GM23248 (cell line): Measurements from ENCODE around the gene DPP6. TPM values are rescaled to one million over a fixed set of nuclear protein-coding genes. Genes with fewer than 3 reads are reported as not detected.

Source experiments
- DNase-seq: peaks from one replicate; pipeline ENCODE4 v3.0.0-alpha.2; 2015
- H2AFZ ChIP-seq: fragments of 200-600 bp; sonication (generic); 2 replicates; pipeline ENCODE4 v1.6.1; 2016; ENCODE audit warnings: antibody characterized with exemption
- H3F3A ChIP-seq: fragments of 200-600 bp; sonication (generic); 2 replicates; pipeline ENCODE4 v1.6.1; 2016; ENCODE audit warnings: mild to moderate bottlenecking, antibody characterized with exemption, mixed run types; ENCODE audit not compliant: insufficient read depth
- H3K27ac ChIP-seq: fragments of 200-600 bp; sonication (generic); 2 replicates; pipeline ENCODE4 v1.5.1; 2016; ENCODE audit warnings: mild to moderate bottlenecking
- H3K27me3 ChIP-seq: fragments of 200-600 bp; sonication (generic); replicated peaks from 2 replicates; pipeline ENCODE4 v1.6.1; 2016; ENCODE audit warnings: mild to moderate bottlenecking; ENCODE audit not compliant: insufficient read depth
- H3K36me3 ChIP-seq: fragments of 200-600 bp; sonication (generic); 2 replicates; pipeline ENCODE4 v1.6.1; 2016; ENCODE audit warnings: low read depth, mild to moderate bottlenecking
- H3K4me1 ChIP-seq: fragments of 200-600 bp; sonication (generic); 2 replicates; pipeline ENCODE4 v1.6.1; 2016; ENCODE audit warnings: mild to moderate bottlenecking; ENCODE audit not compliant: insufficient read depth
- H3K4me2 ChIP-seq: fragments of 200-600 bp; sonication (generic); one replicate; pipeline ENCODE4 v1.6.1; 2016; ENCODE audit warnings: mild to moderate bottlenecking; ENCODE audit not compliant: unreplicated experiment
- H3K4me3 ChIP-seq: fragments of 200-600 bp; sonication (generic); 2 replicates; pipeline ENCODE4 v1.5.1; 2016; ENCODE audit warnings: mild to moderate bottlenecking
- H3K79me2 ChIP-seq: fragments of 200-600 bp; sonication (generic); 2 replicates; pipeline ENCODE4 v1.6.1; 2016; ENCODE audit warnings: mild to moderate bottlenecking; ENCODE audit not compliant: insufficient read depth
- H3K9ac ChIP-seq: fragments of 200-600 bp; sonication (generic); 2 replicates; pipeline ENCODE4 v1.6.1; 2016; ENCODE audit warnings: mild to moderate bottlenecking
- H3K9me2 ChIP-seq: fragments of 200-600 bp; sonication (generic); 2 replicates; pipeline ENCODE4 v1.6.1; 2016; ENCODE audit warnings: mixed run types, mild to moderate bottlenecking, moderate library complexity; ENCODE audit not compliant: insufficient read depth
- H3K9me3 ChIP-seq: fragments of 200-600 bp; sonication (generic); one replicate; pipeline ENCODE4 v1.6.1; 2017; ENCODE audit warnings: low read depth
- H4K20me1 ChIP-seq: fragments of 200-600 bp; sonication (generic); 2 replicates; pipeline ENCODE4 v1.6.0; 2016; ENCODE audit not compliant: insufficient read depth
- EZH2 ChIP-seq: fragments of 200-600 bp; sonication (generic); IDR thresholded peaks from 2 replicates; pipeline ENCODE4 v1.6.1; 2018; ENCODE audit warnings: antibody characterized with exemption, mild to moderate bottlenecking; ENCODE audit not compliant: insufficient read depth, poor library complexity, severe bottlenecking
- EZH2phosphoT487 ChIP-seq: fragments of 200-600 bp; sonication (generic); IDR thresholded peaks from 2 replicates; pipeline ENCODE4 v1.6.1; 2018; ENCODE audit warnings: antibody characterized with exemption, moderate library complexity, mild to moderate bottlenecking, low read depth; ENCODE audit not compliant: insufficient read depth
- WGBS, 2 experiments: methylation state at CpG; one replicate each; pipeline ENCODE4 v1.1.6; 2015 to 2017; ENCODE audit warnings: low lambda C conversion rate in 2 of 2, low coverage in 1 of 2; ENCODE audit errors: missing lambda C conversion rate in 2 of 2; 5-methylcytosine and 5-hydroxymethylcytosine counted together
- in situ Hi-C: fragments of 300-500 bp; cut with MboI; formaldehyde crosslinking; loops from 2 replicates; pipeline ENCODE4 v1.15.0; 2020
- polyA plus RNA-seq: library from polyadenylated mRNA; unstranded; fragments of >200 nt; fragmentation: Nextera tagmentation; extraction: Ambion mirVana; gene quantifications from 2 replicates; pipeline ENCODE4 v1.2.1, GENCODE V29; 2016
- total RNA-seq: library from RNA; depleted of rRNA; stranded (reverse); fragments of >200 nt; shearing (Covaris generic); gene quantifications from 2 replicates; pipeline ENCODE4 v1.2.3, GENCODE V29; 2014

DPP6 gene
- total and polyA plus RNA-seq, 2 experiments from 2014 or later = not detected

GRCh38 chr7:154375956-154376355, 323.8 kb downstream of the DPP6 start:
- Histone ChIP-seq H3K4me3 (no peak overlapping the region), H3K9me3 (no peaks in the 10 kb centered on the region), H3K9ac (no peak overlapping the region), H3K36me3 (no peaks in the 10 kb centered on the region), H4K20me1 (no peaks in the 10 kb centered on the region), H3K4me1 (no peaks in the 10 kb centered on the region), H3K27me3 (no peaks in the 10 kb centered on the region), H3K79me2 (no peaks in the 10 kb centered on the region), H3K4me2 (no peak overlapping the region), H3K27ac (no peak overlapping the region), H3F3A (no peaks in the 10 kb centered on the region), H2AFZ (no peak overlapping the region), H3K9me2 (no peaks in the 10 kb centered on the region)
- in situ Hi-C loops = no loop called here
- DNase-seq = no peak
- TF ChIP-seq EZH2 (no peak), EZH2phosphoT487 (no peak)
- 5% methylated on average over 5 of the region's 5 CpGs for WGBS, 2 experiments

GRCh38 chr7:154380771-154381170, 328.6 kb downstream of the DPP6 start:
- 11% methylated on average over 3 of the region's 3 CpGs for WGBS, 2 experiments
- Histone ChIP-seq H3K27me3 (no peaks in the 10 kb centered on the region), H3K9me3 (no peaks in the 10 kb centered on the region), H3K9ac (no peak overlapping the region), H3K79me2 (no peaks in the 10 kb centered on the region), H2AFZ (no peak overlapping the region), H4K20me1 (no peaks in the 10 kb centered on the region), H3F3A (no peaks in the 10 kb centered on the region), H3K36me3 (no peaks in the 10 kb centered on the region), H3K27ac (no peak overlapping the region), H3K4me2 (no peak overlapping the region), H3K4me1 (no peaks in the 10 kb centered on the region), H3K4me3 (no peak overlapping the region), H3K9me2 (no peaks in the 10 kb centered on the region)
- TF ChIP-seq EZH2 (no peak), EZH2phosphoT487 (no peak)
- in situ Hi-C loops = no loop called here
- DNase-seq = no peak

DNA sequence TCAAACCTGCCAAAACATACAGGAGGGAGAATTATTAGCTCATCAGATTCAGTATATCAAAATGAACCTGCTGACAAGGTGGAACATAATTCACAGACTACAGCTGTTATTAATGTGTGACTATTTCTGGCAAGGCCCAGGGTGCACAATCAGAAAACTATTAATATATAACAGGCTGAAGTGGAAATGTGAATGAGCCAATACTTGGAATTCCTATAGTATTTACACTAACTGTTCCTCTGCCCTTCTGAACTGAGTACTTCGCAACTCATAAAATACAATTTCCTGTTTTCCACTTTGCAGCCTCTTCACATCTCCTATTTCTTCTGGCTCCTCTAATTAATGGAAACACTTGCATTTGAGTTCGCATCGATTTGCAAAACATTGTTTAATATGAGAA, 330.8 kb downstream of the DPP6 start:
- no peaks in the 10 kb centered on the region for H3K36me3 ChIP-seq
- no peaks in the 10 kb centered on the region for H3K27me3 ChIP-seq
- H2AFZ ChIP-seq = no peak overlapping the region
- H3K9ac ChIP-seq = no peak overlapping the region
- no peaks in the 10 kb centered on the region for H3F3A ChIP-seq
- H3K4me1 ChIP-seq = no peaks in the 10 kb centered on the region
- no peak overlapping the region for H3K27ac ChIP-seq
- no peak overlapping the region for H3K4me3 ChIP-seq
- no peaks in the 10 kb centered on the region for H3K9me3 ChIP-seq
- in situ Hi-C loops = no loop called here
- no peaks in the 10 kb centered on the region for H3K79me2 ChIP-seq
- no peaks in the 10 kb centered on the region for H3K9me2 ChIP-seq
- DNase-seq = no peak
- TF ChIP-seq EZH2 (no peak), EZH2phosphoT487 (no peak)
- no peak overlapping the region for H3K4me2 ChIP-seq
- WGBS, 2 experiments = 3 to 9% methylated on average over 3 of the region's 3 CpGs
- H4K20me1 ChIP-seq = no peaks in the 10 kb centered on the region

DNA sequence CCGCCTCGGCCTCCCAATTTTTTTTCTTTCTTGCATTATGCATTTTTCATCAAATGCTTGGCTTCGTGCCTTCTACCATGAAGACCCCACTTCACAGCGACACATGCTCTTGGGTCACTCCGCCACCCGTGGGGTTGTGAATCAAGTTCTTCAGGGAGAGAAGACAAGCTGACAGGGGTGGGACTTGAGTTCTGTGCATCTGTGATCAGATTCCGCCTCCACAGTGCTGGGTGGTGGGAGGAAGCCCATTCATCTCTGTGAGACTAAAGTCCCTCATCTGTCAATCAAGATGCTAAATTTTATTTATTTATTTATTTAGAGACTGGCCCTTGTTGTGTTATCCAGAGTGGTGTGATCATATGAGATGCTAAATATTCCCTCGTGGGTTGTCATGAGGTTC, 333.0 kb downstream of the DPP6 start:
- Histone ChIP-seq H3K27ac (no peak overlapping the region), H3K4me2 (no peak overlapping the region), H3F3A (no peaks in the 10 kb centered on the region), H3K4me3 (no peak overlapping the region), H3K36me3 (no peaks in the 10 kb centered on the region), H3K4me1 (no peaks in the 10 kb centered on the region), H4K20me1 (no peaks in the 10 kb centered on the region), H3K27me3 (no peaks in the 10 kb centered on the region), H3K9me3 (no peaks in the 10 kb centered on the region), H3K9ac (no peak overlapping the region), H3K9me2 (no peaks in the 10 kb centered on the region), H2AFZ (no peak overlapping the region), H3K79me2 (no peaks in the 10 kb centered on the region)
- WGBS, 2 experiments = 28 to 40% methylated on average over 8 of the region's 8 CpGs
- no peak for TF ChIP-seq EZH2phosphoT487
- no peak for TF ChIP-seq EZH2
- no peak for DNase-seq
- in situ Hi-C loops = no loop called here

DNA sequence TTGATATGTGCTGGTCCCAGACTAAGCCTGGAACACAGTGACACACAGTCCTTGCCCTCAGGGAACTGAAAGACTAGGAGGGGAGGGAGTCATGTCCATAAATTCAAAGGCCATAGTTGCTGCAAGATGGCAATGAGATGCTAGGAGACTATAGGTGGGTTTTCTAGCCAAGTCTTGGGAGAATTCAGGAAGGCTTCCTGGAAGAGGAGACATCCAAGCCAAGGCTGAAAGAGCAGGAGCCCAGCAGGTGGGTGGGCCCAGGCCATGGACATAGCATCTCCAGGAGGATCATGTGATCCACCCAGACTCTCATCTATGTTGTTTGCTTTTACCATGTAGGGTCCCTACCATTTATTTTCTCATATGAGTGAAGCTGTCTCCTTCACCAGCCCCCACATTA, 335.1 kb downstream of the DPP6 start:
- no peaks in the 10 kb centered on the region for H4K20me1 ChIP-seq
- H3K4me1 ChIP-seq = no peaks in the 10 kb centered on the region
- H3K27ac ChIP-seq = no peak overlapping the region
- H3K36me3 ChIP-seq = no peaks in the 10 kb centered on the region
- DNase-seq = no peak
- H2AFZ ChIP-seq = no peak overlapping the region
- H3K79me2 ChIP-seq = no peaks in the 10 kb centered on the region
- H3K4me3 ChIP-seq = no peak overlapping the region
- no peaks in the 10 kb centered on the region for H3K27me3 ChIP-seq
- in situ Hi-C loops = no loop called here
- no peak overlapping the region for H3K4me2 ChIP-seq
- TF ChIP-seq EZH2 (no peak), EZH2phosphoT487 (no peak)
- H3F3A ChIP-seq = no peaks in the 10 kb centered on the region
- H3K9me2 ChIP-seq = no peaks in the 10 kb centered on the region
- no peaks in the 10 kb centered on the region for H3K9me3 ChIP-seq
- no peak overlapping the region for H3K9ac ChIP-seq
